GM18873 (cell line): ENCODE data around the gene RHO.
"Not testable (repeated sequence)": the region's sequence is repeated elsewhere in the genome, so short reads cannot be mapped to it uniquely, and the experiment has no call there.

Experiments
- ATAC-seq: cut with Tn5 transposase; IDR thresholded peaks from one replicate; pipeline ENCODE4 v1.9.1; 2021; ENCODE audit warnings: mild to moderate bottlenecking, moderate library complexity, moderate number of reproducible peaks; ENCODE audit not compliant: unreplicated experiment, low FRiP score

RHO gene

DNA sequence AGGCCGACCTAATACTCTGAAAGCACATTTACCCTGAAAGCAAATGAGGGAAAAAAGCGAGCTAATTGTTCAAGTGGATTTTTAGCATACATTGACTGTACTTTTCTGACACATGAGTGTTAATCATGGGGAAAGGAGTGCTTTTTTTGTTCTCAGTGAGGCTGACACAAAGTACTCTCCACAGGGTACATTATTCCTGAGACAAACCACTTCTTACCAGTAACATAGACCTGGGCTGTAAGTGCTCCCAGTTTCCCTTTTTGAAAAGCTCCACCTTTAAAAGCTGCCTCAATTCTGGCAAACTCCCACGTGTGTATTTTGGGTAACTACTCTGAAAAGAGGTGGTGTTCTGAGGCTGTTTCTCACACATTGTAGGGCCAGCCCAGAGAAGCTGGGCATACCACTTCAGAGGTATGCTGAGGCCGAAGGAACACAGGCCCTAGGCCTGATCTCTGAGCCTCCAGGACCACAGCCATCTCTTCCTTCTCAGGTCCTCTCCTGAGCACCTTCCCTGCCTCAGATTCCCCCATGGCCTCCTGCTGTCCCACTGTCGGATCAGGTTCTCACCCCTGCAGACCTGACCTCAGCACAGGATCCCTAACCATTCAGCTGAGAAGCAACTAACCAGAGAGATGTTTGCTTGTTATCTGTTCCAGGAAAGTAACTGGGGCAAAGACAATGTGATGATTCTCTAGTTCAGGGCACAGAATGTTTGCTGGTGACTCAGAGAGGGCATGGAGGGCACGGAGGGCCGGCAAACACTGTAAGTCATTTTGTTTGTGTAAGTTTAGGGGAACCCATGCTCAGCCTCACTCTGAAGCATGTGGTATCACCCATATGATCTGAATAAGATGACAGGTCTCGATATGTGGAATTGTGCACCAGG is 29.6 kb upstream of the RHO start:
- ATAC-seq: not testable (repeated sequence)

DNA sequence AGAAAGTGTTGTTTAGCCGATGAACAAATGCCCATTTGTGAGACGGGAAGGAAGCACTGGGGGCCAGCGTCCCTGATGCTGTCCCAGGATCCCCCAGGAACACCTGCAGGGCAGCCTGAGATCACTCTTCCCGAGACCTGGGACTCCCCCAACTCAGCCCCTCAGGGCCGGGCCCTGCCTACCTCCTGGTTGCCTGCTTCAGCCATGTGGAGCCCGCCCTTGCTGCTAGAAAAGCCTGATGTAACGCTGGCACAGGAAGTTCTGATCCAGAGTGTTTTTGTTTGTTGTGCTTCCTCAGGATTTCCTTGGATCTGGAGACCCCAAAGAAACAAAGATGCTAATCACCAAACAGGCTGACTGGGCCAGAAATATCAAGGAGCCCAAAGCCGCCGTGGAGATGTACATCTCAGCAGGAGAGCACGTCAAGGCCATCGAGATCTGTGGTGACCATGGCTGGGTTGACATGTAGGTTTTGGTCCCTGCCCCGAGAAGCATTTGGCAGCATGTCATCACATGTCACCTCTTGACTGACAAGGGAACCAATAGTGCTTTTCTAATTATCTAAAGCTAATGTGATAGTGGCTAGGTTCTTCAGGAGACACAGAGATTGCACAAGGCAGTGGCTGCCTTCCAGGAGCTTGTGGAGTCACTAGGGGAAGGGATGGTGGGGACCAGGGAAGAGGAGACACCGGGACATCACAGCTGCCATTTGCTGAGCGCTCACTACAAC is 28.7 kb upstream of the RHO start:
- ATAC-seq: not testable (repeated sequence)

DNA sequence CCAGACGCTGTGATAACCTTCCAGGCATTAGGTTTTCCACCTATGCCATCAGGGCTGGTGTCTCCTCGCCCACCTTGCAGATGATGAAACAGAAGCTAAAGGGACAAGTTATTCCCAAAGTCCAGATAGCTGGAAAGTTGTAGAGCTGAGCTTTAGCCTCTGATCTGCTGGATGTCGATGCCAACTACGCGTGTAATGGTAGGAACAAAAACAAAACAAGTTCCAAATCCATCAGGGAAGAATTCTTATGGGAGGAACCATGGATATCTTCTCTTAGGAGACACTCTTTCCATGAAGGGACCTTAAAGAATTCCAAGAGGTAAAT is 28.1 kb upstream of the RHO start:
- no peak for ATAC-seq

DNA sequence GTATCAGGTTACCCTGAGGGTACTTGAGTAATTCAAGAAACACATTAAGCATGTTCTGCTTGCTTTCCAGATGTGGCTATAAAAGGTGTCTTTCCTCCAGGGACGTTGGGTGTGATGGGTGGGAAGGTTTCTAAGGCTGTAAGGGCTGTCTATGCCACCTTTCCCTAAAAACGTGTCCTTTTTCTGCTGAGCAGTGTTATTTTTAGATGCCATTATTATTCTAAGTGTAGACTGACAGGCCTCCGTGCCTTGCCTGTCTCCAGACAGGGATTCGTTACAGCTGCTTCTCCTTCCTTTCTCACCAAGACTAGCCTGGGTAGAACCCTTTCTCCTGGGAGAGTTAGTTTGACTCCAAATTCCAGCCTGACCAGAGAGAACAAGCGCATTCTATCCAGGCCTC is 26.8 kb upstream of the RHO start:
- no peak for ATAC-seq

DNA sequence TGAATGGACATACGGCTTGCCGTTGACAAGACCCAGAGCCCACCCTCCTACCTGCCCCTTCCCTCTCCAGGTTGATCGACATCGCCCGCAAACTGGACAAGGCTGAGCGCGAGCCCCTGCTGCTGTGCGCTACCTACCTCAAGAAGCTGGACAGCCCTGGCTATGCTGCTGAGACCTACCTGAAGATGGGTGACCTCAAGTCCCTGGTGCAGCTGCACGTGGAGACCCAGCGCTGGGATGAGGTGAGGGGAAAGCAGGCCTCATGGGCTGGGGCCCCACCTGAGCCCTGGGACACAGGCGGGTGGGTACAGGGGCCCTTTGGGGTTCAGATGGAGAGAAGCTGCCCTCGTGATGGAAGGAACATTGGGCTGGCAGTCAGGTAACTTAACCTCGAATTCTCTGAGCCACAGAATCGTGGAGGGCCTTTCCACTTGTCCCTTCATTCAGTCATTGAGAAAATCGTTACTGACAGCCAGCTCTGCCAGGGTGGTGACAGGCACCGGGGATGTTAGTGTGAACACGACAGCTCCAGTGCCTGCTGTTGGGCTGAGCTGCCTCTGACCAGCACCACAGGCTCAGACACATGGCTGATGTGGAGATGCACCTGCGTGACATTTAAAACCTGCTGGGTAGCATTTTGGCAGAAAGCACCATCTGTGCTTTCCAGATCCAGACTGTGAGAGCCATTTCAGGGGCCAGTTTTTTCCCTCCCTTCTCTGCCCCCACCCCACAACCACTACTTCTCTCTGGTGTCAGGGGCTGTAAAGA is 25.6 kb upstream of the RHO start:
- ATAC-seq: no peak

DNA sequence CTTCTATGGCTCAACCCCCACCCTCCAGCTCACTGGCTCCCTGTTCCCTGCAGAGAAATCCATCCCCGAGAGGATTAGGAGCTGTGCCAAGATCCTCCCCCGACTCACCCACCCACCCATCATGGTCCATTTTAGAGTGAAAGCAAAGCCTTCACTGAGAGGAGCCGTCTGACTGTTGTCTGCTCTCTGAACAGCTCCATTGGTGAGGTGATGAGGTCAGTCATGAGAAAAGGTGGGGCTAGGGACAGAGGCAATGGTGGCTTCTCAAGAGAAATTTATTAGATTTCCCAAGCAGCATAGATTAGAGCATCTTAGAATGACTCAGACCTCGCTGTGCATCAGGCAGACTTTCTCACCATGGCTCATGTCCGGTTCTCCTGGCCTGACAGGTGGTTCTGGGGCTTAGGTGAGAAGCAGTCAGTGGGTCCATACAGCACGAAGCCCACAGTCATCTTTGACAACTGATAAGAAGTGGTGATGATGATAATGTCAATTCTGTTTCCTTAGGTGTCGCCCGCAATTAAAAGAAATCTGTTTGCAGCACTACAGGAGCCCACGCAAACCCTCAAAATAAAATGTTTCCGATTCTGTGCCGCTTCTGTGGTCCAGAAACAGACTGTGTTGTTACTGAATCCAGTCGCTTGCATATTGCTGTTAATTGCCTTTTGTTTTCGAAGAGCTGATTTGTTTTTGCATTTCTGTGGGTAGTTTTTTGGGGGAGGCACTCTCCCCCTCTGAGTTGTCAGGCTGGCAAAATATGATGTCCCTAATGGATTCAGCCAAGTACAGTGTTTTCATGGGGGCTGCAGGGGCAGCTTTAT is 24.8 kb upstream of the RHO start:
- ATAC-seq: no peak

DNA sequence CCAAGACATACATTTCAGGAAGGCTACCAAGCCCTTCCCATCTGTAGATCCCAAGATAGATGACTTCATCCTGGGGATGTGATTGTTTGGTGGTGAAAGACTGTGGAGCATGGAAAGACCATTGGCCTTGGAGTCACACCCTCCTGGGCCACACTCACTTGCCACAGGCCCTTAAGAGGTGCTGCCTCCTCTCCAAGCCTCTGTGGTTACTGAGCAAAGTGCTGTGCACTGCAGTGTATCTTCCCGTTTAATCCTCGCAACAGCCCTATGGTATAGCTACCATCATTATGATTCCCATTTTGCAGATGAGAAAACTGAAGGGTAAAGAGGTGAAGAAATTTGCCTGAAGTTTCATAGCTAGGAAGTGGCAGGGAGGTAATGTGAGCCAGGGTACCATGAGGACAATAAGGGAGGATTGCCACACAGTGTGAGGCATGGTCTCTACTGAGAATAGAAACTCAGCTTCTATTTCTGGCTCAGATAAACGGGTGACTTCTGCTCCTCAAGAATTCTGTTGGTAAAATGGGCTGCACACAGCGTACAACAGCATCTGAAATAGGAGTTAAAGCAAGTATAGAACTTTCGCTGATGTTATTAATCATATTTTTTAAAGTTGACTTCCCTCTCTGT is 23.9 kb upstream of the RHO start:
- ATAC-seq: no peak

DNA sequence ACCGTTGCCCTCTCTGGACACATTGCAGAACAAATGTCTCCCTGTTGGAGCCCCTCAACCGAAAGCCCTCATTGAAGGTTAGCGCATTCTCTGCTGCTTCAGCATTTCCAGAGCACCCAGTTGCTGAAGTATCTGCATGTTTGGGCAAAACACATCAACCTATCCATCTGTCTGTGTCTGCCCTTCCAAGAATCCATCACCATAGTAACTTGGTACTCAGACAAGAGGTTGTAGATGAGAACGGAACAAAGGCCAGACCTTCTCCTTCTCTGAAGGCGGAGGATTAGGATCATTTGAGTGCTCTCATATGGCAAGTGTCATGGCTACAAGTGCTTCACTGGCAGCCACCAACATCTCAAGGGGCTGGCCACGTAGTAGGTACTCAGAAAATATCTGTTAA is 23.1 kb upstream of the RHO start:
- ATAC-seq: no peak

DNA sequence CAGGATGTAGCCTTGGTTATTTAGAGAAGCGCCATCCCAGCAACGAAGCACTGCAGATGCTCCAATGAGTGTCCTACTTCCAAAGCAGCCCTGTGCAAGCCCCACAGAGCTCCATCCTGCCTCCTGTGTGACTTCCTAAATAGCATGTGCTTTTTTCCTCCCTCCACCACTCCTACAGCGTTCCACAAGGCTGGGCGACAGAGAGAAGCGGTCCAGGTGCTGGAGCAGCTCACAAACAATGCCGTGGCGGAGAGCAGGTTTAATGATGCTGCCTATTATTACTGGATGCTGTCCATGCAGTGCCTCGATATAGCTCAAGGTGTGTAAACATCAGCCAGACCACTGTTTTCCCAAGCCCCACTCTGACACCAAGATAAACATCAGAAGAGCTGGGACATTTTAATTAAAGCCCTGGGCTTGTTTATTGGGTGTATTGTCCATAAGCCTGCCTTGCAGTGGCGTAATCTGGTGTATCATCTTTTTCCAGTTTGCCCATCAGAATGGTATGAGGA is 22.2 kb upstream of the RHO start:
- no peak for ATAC-seq

DNA sequence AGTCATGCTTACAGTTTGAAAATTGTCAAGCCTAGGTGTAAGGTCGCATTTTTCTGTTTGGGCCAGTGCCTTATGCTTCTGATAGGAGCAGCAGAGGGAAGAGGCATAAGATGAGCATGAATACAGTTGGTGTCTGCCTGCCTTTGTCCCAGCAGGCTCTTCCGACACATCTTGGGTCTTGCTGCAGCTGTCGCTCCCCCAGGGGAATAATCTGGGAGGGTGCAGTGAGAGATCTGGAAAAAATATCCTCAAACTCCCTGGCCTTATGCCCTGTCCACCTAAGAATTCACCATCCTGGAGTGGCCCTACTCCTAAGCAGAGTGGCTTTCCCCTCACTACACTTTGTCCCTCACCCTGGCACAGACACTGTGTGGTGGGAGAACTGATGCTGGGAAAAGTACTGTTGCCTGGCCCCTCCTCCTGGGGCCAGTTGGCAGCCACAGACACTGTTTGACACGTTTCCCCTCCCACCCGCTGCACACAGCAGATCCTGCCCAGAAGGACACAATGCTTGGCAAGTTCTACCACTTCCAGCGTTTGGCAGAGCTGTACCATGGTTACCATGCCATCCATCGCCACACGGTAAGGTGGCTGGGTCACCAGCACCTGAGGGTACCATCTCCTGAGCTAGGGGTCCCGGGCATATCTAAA is 21.1 kb upstream of the RHO start:
- ATAC-seq: no peak

DNA sequence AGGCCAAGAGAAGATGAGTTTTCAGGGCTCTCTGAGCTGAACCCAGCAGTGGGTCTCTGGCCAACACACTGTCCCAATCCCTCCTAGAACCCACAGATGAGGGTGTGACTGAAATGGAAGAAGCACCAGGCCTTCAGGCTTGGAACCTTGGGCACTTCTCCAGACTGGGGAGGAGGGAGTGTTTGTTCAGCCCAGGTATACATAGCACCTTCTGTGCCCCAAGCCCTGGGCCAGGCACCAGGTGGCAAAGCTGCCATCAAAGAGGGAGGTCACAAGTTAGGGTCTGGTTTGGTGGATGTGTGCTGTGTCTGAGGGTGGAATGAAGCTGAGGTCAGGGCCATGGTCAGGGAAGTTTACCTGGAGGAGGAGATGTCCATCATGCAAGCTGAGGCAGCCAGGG is 15.8 kb upstream of the RHO start:
- ATAC-seq: no peak

DNA sequence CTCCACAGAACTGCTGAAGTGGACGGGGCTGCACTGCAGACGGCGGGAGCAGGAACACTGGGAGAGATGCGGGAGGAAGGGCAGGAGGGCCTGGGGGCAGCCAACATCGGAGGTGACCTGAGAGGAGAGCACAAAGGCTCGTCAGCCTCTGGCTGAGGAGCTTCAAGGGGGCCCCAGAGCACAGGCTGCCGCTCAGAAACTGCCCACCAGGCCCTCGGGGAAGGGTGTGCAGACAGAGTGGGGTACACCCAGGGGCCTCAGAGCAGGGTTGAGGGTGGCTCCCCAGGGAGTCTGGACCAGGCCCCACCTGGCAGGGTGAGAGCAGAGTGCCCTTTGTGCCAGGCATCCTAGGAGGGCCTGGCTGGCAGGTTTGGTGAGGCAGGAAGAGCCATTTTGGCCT is 14.7 kb upstream of the RHO start:
- ATAC-seq: no peak

DNA sequence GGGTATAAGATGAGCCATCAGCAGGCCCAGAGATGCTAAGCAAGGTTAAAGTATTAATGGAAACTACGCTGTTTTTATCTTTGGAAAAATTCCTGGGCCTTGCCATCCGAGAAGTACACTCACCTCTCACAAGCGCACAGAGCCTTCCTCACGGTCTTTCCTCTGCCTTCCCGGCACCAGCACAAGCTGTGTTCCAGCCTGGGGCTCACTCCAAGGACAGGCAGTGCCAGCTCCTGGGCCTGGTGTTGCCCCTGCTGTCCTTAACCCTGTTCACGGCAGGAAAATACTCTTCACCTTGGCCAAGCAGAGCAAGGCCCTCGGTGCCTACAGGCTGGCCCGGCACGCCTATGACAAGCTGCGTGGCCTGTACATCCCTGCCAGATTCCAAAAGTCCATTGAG is 14.3 kb upstream of the RHO start:
- ATAC-seq: no peak

DNA sequence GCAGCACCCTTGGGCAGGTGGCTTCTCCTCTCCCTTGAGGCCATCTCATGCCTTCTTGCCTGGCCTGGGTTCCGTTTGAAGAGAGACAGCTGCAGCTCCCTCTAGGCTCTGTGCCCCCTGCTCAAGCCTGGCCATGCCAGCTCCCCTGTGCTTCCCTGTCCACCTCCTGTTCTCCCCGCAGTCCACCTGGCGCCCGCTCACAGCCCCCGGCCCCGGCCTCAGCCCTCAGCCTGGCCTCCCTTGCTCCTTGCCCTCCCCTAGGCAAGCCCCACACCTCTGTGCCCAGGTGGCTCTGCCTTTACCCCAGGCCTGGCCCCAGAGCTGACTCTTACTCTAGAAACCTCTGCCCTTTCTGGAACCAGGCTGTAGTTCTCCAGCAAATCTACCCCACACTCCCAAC is 13.9 kb upstream of the RHO start:
- no peak for ATAC-seq

DNA sequence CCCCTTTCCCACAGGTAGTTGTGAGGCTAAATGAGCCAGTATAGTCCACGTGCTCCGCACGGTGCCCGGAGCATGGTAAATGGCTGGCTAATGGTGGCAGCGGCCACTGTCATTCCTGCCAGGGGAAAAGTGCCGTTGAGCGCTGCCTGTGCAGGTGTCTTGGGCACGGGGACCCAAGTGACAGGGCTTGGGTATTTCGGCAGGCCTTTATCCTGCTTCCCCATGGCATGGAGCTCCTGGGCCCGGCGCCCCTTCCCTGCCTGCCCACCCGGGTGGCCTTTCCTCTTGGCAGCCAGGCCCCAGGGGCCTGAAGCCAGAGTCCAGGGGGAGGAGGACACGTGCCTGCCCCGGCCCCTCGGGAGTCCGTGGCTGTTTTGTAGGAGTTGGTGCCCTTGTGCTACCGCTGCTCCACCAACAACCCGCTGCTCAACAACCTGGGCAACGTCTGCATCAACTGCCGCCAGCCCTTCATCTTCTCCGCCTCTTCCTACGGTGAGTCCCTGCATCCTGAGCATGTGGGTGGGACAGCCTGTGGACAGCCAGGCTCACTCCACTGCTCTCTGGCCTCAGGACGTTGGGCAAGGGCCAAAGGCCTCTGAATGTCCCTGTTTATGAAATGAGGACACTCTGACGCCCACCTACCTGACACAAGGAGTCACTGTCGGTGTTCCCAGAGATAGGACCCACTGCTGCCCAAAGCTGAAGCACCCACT is 13.2 kb upstream of the RHO start:
- ATAC-seq: not testable (repeated sequence)

DNA sequence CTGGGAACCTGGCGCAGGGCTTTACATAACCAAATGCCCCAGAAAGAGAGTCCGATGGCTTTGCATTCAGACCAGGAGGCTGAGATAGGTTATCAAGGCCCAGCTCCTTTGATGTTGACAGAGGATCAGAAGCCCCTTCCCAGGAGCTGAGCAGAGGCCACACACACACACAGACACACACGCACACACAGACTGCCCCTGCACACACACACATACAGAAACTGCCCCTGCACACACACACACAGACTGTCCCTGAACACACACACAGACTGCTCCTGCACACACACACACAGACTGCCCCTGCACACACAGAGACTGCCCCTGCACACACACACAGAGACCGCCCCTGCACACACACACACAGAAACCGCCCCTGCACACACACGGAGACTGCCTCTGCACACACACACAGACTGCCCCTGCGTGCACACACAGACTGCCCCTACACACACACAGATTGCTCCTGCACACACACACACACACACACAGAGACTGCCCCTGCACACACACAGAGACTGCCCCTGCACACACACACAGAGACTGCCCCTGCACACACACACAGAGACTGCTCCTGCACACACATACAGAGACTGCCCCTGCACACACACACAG is 12.5 kb upstream of the RHO start:
- not testable (repeated sequence) for ATAC-seq

DNA sequence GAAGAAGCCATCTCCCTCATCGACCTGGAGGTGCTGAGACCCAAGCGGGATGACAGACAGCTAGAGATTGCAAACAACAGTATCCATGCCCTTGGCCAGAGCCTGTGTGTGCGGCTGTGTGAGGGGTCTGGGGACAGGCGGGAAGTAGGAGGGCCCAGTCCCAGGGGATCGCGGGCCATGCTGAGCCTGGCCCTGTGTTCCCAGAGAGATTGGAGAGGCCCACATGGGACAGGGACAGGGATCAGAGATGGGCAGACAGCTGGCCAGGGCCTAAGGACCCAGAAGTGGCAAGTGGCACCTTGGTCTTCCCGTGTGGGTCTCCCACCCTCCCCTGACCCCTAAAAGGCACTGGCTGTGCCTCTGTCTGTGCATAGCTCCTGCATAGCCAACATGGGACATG is 10.9 kb upstream of the RHO start:
- ATAC-seq: no peak

DNA sequence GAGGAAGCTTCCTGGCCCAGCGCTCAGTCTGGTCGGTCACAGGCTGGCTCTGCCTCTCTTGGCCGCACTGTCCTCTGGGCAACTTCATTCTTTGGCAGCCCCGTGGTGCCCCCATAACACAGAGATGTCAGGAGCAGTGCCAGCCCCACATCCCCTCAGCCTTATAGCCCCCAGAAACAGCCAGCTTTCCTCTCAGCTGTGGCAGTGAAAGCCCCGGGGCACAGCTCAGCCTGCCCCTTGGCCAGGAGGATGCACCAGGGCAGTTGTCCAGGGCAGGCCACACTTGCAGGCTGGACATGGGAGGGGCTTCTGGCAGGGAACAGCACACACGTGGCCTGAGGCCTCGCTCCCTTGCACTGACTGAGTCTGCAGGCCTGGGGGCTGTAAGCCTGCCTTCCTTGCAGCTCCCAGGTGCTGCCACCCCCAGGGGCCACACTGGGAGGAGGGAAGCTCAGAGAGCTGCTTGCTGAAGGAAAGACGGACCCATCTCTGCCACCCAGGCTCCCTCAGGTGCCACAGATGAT is 10.3 kb upstream of the RHO start:
- ATAC-seq: no peak
